ENCODE measurements around the gene NMRK1.

NMRK1 gene

DNA sequence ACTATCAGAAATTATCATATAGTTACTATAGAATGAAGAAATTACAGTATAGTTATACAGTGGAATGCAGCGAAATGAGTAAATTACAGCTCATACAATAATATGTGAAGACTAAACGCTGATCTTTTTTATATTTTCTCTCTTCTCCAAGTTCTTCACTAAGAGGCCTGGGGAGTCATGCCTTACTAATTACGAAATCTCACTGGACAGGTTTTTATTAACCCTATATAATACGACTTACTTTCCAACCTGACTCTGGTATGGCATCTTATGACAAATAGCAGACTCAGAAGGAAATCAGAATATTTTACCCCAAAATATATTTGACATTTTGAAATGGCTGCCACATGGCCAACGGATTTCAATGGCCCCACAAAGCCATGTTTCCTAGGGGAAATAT lies 68.9 kb downstream of the NMRK1 start:
- TF ChIP-seq, protein P1, sequence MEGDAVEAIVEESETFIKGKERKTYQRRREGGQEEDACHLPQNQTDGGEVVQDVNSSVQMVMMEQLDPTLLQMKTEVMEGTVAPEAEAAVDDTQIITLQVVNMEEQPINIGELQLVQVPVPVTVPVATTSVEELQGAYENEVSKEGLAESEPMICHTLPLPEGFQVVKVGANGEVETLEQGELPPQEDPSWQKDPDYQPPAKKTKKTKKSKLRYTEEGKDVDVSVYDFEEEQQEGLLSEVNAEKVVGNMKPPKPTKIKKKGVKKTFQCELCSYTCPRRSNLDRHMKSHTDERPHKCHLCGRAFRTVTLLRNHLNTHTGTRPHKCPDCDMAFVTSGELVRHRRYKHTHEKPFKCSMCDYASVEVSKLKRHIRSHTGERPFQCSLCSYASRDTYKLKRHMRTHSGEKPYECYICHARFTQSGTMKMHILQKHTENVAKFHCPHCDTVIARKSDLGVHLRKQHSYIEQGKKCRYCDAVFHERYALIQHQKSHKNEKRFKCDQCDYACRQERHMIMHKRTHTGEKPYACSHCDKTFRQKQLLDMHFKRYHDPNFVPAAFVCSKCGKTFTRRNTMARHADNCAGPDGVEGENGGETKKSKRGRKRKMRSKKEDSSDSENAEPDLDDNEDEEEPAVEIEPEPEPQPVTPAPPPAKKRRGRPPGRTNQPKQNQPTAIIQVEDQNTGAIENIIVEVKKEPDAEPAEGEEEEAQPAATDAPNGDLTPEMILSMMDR (IDR thresholded peaks at IDR 0.05; ENCODE audit: low read depth, low read length): no peak
- H3K4me3 ChIP-seq (ENCODE audit: low read depth, low read length): no peak overlapping the region

DNA sequence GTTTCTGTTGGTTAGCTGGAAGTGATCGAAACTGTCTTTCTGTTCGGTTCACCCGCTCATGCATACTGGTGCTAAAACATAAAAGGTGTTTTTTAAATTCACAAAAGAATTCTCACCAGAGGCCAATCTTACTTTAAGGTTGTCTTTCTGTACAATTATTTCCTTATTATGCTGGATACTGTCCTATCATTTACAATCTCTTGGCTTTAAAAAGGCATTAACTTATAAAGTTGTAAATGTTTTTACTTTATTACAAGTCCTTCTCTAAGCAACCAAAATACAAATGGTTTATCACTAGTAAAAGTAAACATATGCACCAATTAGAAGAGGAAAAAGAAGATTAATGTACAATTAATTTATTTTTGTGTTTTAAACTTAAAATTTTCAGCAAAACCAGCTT lies 70.6 kb downstream of the NMRK1 start:
- no peak overlapping the region for H3K4me3 ChIP-seq (ENCODE audit: low read depth, low read length)
- TF ChIP-seq, protein P1 (IDR thresholded peaks at IDR 0.05; ENCODE audit: low read depth, low read length): no peak

DNA sequence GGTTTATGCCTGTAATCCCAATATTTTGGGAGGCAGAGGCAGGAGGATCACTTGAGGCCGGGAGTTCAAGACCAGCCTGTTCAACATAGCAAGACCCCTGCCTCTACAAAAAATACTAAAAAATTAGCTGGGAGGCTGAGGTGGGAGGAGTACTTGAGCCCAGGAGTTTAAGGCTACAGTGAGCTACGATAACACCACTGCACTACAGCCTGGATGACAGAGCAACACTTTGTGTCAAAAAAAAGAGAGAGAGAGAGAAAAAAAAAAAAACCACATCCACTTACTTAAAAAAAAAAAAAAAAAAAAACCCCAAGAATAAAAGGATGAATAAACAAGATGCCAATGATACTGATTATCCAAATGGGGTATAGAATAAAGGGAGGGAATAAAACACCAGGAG lies 74.2 kb downstream of the NMRK1 start:
- TF ChIP-seq, protein P1 (IDR thresholded peaks at IDR 0.05; ENCODE audit: low read depth, low read length): no peak
- H3K4me3 ChIP-seq (ENCODE audit: low read depth, low read length): no peak overlapping the region
